ENCODE data around the gene GRB10. TPM values are rescaled to one million over a fixed set of nuclear protein-coding genes. Genes with fewer than 3 reads are reported as not detected.

Gene GRB10
- polyA plus RNA-seq, 3 donors: 1.3 to 3.1 (median 1.5) TPM

GRCh38 chr7:50637725-50638643 is 144.7 kb downstream of the GRB10 start:
- H3K36me3 Mint-ChIP-seq: peaks cover 0 to 3% of the 10 kb centered on the region in 2 donors
- no peak for TF ChIP-seq CTCF (IDR thresholded peaks at IDR 0.05)
- Histone ChIP-seq H3K36me3 (replicated peaks in 1 of 2; ENCODE audit: control insufficient read depth in 1 of 2, insufficient read depth in 2 of 2, low read length in 2 of 2) (no peaks in the 10 kb centered on the region), H3K9me3 (replicated peaks in 1 of 2; ENCODE audit: control insufficient read depth in 1 of 2, insufficient read depth in 1 of 2, low read length in 2 of 2) (peaks cover 0 to 3% of the 10 kb centered on the region in 2 donors), H2AFZ (ENCODE audit: insufficient read depth, low read depth, low read length, poor library complexity, severe bottlenecking) (no peak overlapping the region), H3K27me3 (ENCODE audit: control insufficient read depth in 2 of 2, insufficient read depth in 2 of 2, low read length in 2 of 2) (no peaks in the 10 kb centered on the region), H3K4me3 (replicated peaks in 1 of 3; ENCODE audit: low read depth in 2 of 3, low read length in 3 of 3) (no peak overlapping the region), H3K4me1 (ENCODE audit: control insufficient read depth in 1 of 2, insufficient read depth in 2 of 2, low read length in 2 of 2) (no peaks in the 10 kb centered on the region), H3K79me2 (ENCODE audit: insufficient read depth, low read length) (no peaks in the 10 kb centered on the region), H3K9ac (ENCODE audit: insufficient read depth, low read length, poor library complexity, severe bottlenecking) (no peak overlapping the region), H3K4me2 (replicated peaks; ENCODE audit: extremely low read depth, low read length, poor library complexity, severe bottlenecking) (no peak overlapping the region), H3K27ac (ENCODE audit: low read depth in 1 of 2, low read length in 2 of 2) (no peak overlapping the region), H4K20me1 (ENCODE audit: insufficient read depth, low read length) (no peaks in the 10 kb centered on the region)
- DNase-seq: no peak
- H3K9me3 Mint-ChIP-seq: peaks cover 0 to 10% (median 5%) of the 10 kb centered on the region in 7 donors
- no peak overlapping the region for H3K4me3 Mint-ChIP-seq
- peaks cover 1% of the 10 kb centered on the region for H3K4me1 Mint-ChIP-seq
- H3K27me3 Mint-ChIP-seq (ENCODE audit: low read depth in 3 of 3): peaks cover 0 to 1% (median 0%) of the 10 kb centered on the region in 3 donors
- H3K27ac Mint-ChIP-seq: no peak overlapping the region
- intact Hi-C loops (cut with micrococcal nuclease): no loop called here
- 100% methylated on average over 1 of the region's 3 CpGs for WGBS (ENCODE audit: insufficient coverage)

GRCh38 chr7:50634378-50634777 is 148.3 kb downstream of the GRB10 start:
- Mint-ChIP-seq H3K9me3 (peaks cover 0 to 7% (median 4%) of the 10 kb centered on the region in 7 donors), H3K36me3 (no peaks in the 10 kb centered on the region), H3K4me1 (peaks cover 2% of the 10 kb centered on the region), H3K27me3 (ENCODE audit: low read depth in 3 of 3) (no peaks in the 10 kb centered on the region), H3K27ac (no peak overlapping the region), H3K4me3 (no peak overlapping the region)
- H3K36me3 ChIP-seq (replicated peaks in 1 of 2; ENCODE audit: control insufficient read depth in 1 of 2, insufficient read depth in 2 of 2, low read length in 2 of 2): no peaks in the 10 kb centered on the region
- no CpG with 5 or more reads among the region's 1 CpG for WGBS (ENCODE audit: insufficient coverage)
- no peaks in the 10 kb centered on the region for H3K79me2 ChIP-seq (ENCODE audit: insufficient read depth, low read length)
- H3K27ac ChIP-seq (ENCODE audit: low read depth in 1 of 2, low read length in 2 of 2): no peak overlapping the region
- DNase-seq: no peak
- no peak overlapping the region for H3K4me2 ChIP-seq (replicated peaks; ENCODE audit: extremely low read depth, low read length, poor library complexity, severe bottlenecking)
- no peaks in the 10 kb centered on the region for H3K4me1 ChIP-seq (ENCODE audit: control insufficient read depth in 1 of 2, insufficient read depth in 2 of 2, low read length in 2 of 2)
- H3K9ac ChIP-seq (ENCODE audit: insufficient read depth, low read length, poor library complexity, severe bottlenecking): no peak overlapping the region
- H2AFZ ChIP-seq (ENCODE audit: insufficient read depth, low read depth, low read length, poor library complexity, severe bottlenecking): no peak overlapping the region
- H3K27me3 ChIP-seq (ENCODE audit: control insufficient read depth in 2 of 2, insufficient read depth in 2 of 2, low read length in 2 of 2): no peaks in the 10 kb centered on the region
- no peaks in the 10 kb centered on the region for H4K20me1 ChIP-seq (ENCODE audit: insufficient read depth, low read length)
- no peak overlapping the region for H3K4me3 ChIP-seq (replicated peaks in 1 of 3; ENCODE audit: low read depth in 2 of 3, low read length in 3 of 3)
- no peak for TF ChIP-seq CTCF (IDR thresholded peaks at IDR 0.05)
- intact Hi-C loops (cut with micrococcal nuclease): loop anchor here in 1 of 2 donors (5.0 kb wide), 1 partner anchor 167 kb away; no protein-coding TSS in a partner anchor
- peaks cover 0 to 3% of the 10 kb centered on the region in 2 donors for H3K9me3 ChIP-seq (replicated peaks in 1 of 2; ENCODE audit: control insufficient read depth in 1 of 2, insufficient read depth in 1 of 2, low read length in 2 of 2)

All from CD14-positive monocyte (primary cell).